SKM-1 treated with dmso at 0.1 percent for 144 hours (cell line): Measurements from ENCODE around the gene TMEM25.
A peak's percentile ranks its signal among the peaks of the same experiment; 100 is the strongest.
"Not testable (repeated sequence)": the region's sequence is repeated elsewhere in the genome, so short reads cannot be mapped to it uniquely, and the experiment has no call there.

Source experiments
- DNase-seq: peaks from one replicate; lab custom pipeline; 2025; ENCODE audit not compliant: unreplicated experiment; lab: John Stamatoyannopoulos, UW

The TMEM25 gene

GRCh38 chr11:118531597-118532084, 649 bp downstream of the TMEM25 start:
- no peak for DNase-seq

- DNase-seq = no peak
These were observed 1.1 kb downstream of the TMEM25 start for GRCh38 chr11:118532091-118532490.

- no peak for DNase-seq
These were observed 2.1 kb downstream of the TMEM25 start for GRCh38 chr11:118532852-118533768.

GRCh38 chr11:118533769-118534729, 3.1 kb downstream of the TMEM25 start:
- DNase-seq = no peak

GRCh38 chr11:118535261-118535660, 4.3 kb downstream of the TMEM25 start:
- DNase-seq = no peak

- DNase-seq = no peak
These were observed 5.7 kb downstream of the TMEM25 start for GRCh38 chr11:118536726-118537125.

- no peak for DNase-seq
These were observed 6.5 kb downstream of the TMEM25 start for GRCh38 chr11:118537409-118537980.

GRCh38 chr11:118544010-118544646, 13.1 kb downstream of the TMEM25 start:
- no peak for DNase-seq

GRCh38 chr11:118544647-118545010, 13.6 kb downstream of the TMEM25 start:
- no peak for DNase-seq

- no peak for DNase-seq
These were observed 14.5 kb downstream of the TMEM25 start for GRCh38 chr11:118545533-118545932.

GRCh38 chr11:118547132-118547531, 16.1 kb downstream of the TMEM25 start:
- no peak for DNase-seq

- no peak for DNase-seq
These were observed 21.3 kb downstream of the TMEM25 start for GRCh38 chr11:118552341-118552740.

- no peak for DNase-seq
These were observed 29.8 kb downstream of the TMEM25 start for GRCh38 chr11:118560806-118561205.

GRCh38 chr11:118565051-118565450, 34.1 kb downstream of the TMEM25 start:
- DNase-seq = no peak

GRCh38 chr11:118569670-118570069, 38.7 kb downstream of the TMEM25 start:
- no peak for DNase-seq

- DNase-seq = no peak
These were observed 39.8 kb downstream of the TMEM25 start for GRCh38 chr11:118570787-118571186.

GRCh38 chr11:118571701-118572060, 40.7 kb downstream of the TMEM25 start:
- not testable (repeated sequence) for DNase-seq

GRCh38 chr11:118572061-118572980, 41.3 kb downstream of the TMEM25 start, which contains the start of gene ARCN1:
Gene ARCN1, plus strand, starts transcription at chr11:118572409. Its CDS starts 139 bp downstream, at chr11:118572548.
- peak; percentile 73 for DNase-seq

- DNase-seq = peak; percentile 46
These were observed 42.1 kb downstream of the TMEM25 start for GRCh38 chr11:118572981-118573550.
